Lower leg skin (tissue), 4 donors: ENCODE measurements around the gene DCAKD. TPM values are rescaled to one million over a fixed set of nuclear protein-coding genes. Genes with fewer than 3 reads are reported as not detected.

ENCODE experiments used
- DNase-seq, 2 donors: peaks; one replicate each; pipeline ENCODE4 v3.0.0-alpha.2; 2019; ENCODE audit warnings: low spot score in 2 of 2
- H3K4me3 ChIP-seq: fragments of 200-600 bp; sonication (generic); 2 replicates; pipeline ENCODE4 v1.5.1; 2017; ENCODE audit warnings: mild to moderate bottlenecking, low read depth; ENCODE audit not compliant: poor library complexity, severe bottlenecking
- CTCF ChIP-seq, 3 donors: fragments of 450-650 bp; IDR thresholded peaks; one replicate each; pipeline ENCODE4 v1.5.1; 2016; ENCODE audit warnings: antibody characterized with exemption in 3 of 3, mild to moderate bottlenecking in 3 of 3, moderate library complexity in 2 of 3
- POLR2A ChIP-seq, 2 donors: fragments of 450-650 bp; IDR thresholded peaks; one replicate each; pipeline ENCODE4 v1.6.1; 2016 to 2017; ENCODE audit warnings: antibody characterized with exemption in 2 of 2, mild to moderate bottlenecking in 1 of 2, moderate library complexity in 1 of 2
- WGBS, 2 donors: methylation state at CpG; one replicate each; pipeline ENCODE4 v1.1.5; 2018; 5-methylcytosine and 5-hydroxymethylcytosine counted together
- intact Hi-C: fragments of 100-400 bp; cut with DNase I; formaldehyde crosslinking; loops from one replicate; pipeline ENCODE4 v1.15.0; 2023; ENCODE audit warnings: low total_unique reads
- total RNA-seq, 4 donors: library from RNA; depleted of rRNA; stranded (reverse); fragments of >200 nt; gene quantifications; one replicate each; pipeline ENCODE4 v1.1.0, GENCODE V29; 2016

The DCAKD gene
- total RNA-seq, 4 donors from 2014 or later: 47.9 to 70.2 (median 61.0) TPM

- TF ChIP-seq CTCF (IDR thresholded peaks at IDR 0.05) (no peak), POLR2A (IDR thresholded peaks at IDR 0.05) (no peak)
- intact Hi-C loops: no loop called here
- peak overlapping the region; percentile 25 for H3K4me3 ChIP-seq
- peak in 1 of 2 donors; percentile 36 for DNase-seq
- WGBS, 2 donors: 3% methylated on average over 14 of the region's 14 CpGs
Measured at GRCh38 chr17:45050481-45051059, 862 bp downstream of the DCAKD start.

DNA sequence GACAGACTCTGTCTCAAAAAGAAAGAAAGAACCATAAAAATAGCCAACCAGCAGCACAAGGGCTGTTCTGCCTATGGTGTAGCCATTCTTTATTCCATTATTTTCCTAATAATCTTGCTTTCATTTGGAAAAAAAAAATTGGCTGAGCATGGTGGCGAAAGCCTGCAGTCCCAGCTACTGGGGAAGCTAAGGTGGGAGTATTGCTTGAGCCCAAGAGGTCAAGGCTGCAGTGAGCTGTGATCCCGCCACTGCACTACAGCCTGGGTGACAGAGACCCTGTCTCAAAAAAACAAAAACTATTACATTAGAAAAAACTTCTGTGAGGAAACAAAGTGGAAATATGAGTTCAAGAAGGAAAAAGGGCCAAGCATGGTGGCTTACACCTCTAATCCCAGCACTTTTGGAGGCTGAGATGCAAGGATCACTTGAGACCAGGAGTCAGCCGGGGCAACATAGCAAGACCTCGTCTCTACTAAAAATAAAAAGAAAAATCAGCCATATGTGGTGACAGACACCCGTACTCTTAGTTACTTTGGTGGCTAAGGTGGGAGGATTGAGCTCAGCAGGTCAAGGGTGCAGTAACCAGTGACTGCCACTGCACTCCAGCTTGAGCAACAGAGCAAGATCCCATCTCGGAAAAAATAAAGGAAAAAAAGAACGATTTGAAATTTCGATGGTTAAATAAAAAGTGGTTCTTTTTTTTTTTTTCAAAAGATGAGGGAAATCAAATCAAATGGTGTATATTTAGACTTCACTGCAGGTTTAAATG lies 2.5 kb downstream of the DCAKD start:
- 86 to 88% methylated on average over 8 of the region's 8 CpGs for WGBS, 2 donors
- intact Hi-C loops: no loop called here
- no peak for DNase-seq
- no peak for TF ChIP-seq POLR2A (IDR thresholded peaks at IDR 0.05)
- TF ChIP-seq CTCF (IDR thresholded peaks at IDR 0.05): no peak
- no peak overlapping the region for H3K4me3 ChIP-seq

DNA sequence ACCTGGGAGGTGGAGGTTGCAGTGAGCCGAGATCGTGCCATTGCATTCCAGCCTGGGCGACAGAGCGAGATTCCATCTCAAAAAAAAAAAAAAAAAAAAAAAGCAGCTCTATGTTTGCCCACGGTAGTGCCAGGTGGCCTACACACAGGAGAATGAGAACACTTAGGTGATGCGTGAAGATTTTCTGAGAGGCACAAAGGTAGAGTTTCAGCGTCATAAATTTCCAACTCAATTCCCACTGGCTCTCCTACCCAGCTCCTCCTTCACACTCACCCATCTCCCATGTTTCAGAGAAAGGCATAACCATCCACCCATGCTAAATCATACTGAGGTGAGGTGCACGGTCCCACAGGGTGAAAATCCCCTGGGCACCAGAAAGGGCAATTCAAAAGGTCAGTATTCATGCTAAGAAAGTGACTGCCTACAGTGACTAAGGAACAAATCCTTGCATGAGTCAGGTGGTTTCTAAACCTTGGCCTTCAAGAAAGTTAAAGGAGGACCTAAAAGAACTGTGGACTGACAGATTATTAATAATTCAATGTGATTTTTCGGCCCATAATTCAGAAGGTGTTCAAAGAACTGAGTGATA lies 4.8 kb downstream of the DCAKD start:
- no peak for DNase-seq
- TF ChIP-seq POLR2A (IDR thresholded peaks at IDR 0.05) (no peak), CTCF (IDR thresholded peaks at IDR 0.05) (no peak)
- 60 to 62% methylated on average over 9 of the region's 9 CpGs for WGBS, 2 donors
- H3K4me3 ChIP-seq: no peak overlapping the region
- intact Hi-C loops: no loop called here

DNA sequence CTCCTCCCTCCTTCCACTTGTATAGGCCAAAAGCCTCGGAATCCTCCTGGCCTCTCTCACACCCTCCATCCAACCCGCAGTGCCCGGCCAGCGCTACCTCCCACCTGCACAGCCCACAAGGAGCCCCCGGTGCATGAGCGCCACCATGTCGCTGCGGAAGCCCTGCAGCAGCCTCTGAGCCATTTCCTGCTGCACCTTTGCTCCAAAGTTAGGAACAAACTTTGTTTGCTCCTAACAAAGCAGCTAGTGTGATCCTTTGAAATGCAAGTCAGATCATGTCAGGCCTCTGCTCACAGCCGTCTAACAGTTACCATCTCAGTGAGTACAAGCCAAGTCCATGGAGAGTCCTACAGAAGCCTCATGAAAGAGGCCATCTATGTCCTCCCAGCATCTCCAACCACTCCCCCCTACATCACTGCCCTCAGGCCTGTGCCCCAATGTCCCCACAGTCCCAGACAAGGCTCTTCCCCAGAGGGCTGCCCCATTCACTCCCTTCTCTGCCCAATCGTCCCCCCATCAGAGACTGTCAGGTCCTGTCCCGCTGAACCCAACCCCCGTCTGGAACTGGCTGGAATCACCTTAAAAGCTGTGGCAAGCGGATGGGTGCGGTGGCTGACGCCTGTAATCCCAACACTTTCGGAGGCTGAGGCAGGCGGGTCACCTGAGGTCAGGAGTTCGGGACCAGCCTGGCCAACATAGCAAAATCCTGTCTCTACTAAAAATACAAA lies 7.5 kb downstream of the DCAKD start:
- no peak for DNase-seq
- H3K4me3 ChIP-seq: no peak overlapping the region
- 37 to 61% methylated on average over 18 of the region's 18 CpGs for WGBS, 2 donors
- intact Hi-C loops: no loop called here
- TF ChIP-seq POLR2A (IDR thresholded peaks at IDR 0.05) (no peak), CTCF (IDR thresholded peaks at IDR 0.05) (no peak)

GRCh38 chr17:45042346-45043120 lies 8.9 kb downstream of the DCAKD start:
- no peak overlapping the region for H3K4me3 ChIP-seq
- DNase-seq: no peak
- WGBS, 2 donors: 71 to 72% methylated on average over 10 to 11 of the region's 11 CpGs
- intact Hi-C loops: no loop called here
- TF ChIP-seq CTCF (IDR thresholded peaks at IDR 0.05): no peak
- TF ChIP-seq POLR2A (IDR thresholded peaks at IDR 0.05): no peak
